Nephron progenitor cell (in vitro differentiated cells): Measurements from ENCODE around the gene TNRC6B.

ENCODE experiments used
- DNase-seq: peaks from one replicate; pipeline ENCODE4 v3.0.0; 2021
- H3K27ac Mint-ChIP-seq: 2 replicates; pipeline ENCODE4 v1.8.0; 2021; ENCODE audit warnings: mild to moderate bottlenecking, moderate library complexity, mixed read lengths
- H3K27me3 Mint-ChIP-seq: 2 replicates; pipeline ENCODE4 v1.8.0; 2021; ENCODE audit warnings: mild to moderate bottlenecking, low read depth, mixed read lengths; ENCODE audit not compliant: poor library complexity
- H3K36me3 Mint-ChIP-seq: 2 replicates; pipeline ENCODE4 v1.8.0; 2021; ENCODE audit warnings: low read depth, mixed read lengths
- H3K4me1 Mint-ChIP-seq: 2 replicates; pipeline ENCODE4 v1.8.0; 2021; ENCODE audit warnings: mixed read lengths
- H3K4me3 Mint-ChIP-seq: 2 replicates; pipeline ENCODE4 v1.8.0; 2021; ENCODE audit warnings: mild to moderate bottlenecking, moderate library complexity, mixed read lengths
- H3K9me3 Mint-ChIP-seq: 2 replicates; pipeline ENCODE4 v1.8.0; 2021; ENCODE audit warnings: mild to moderate bottlenecking, moderate library complexity, mixed read lengths
- CTCF ChIP-seq: fragments of 200-600 bp; sonication (generic); IDR thresholded peaks from 2 replicates; pipeline ENCODE4 v1.5.0; 2021; ENCODE audit warnings: antibody characterized with exemption

TNRC6B gene

GRCh38 chr22:40251106-40251505 is 73.4 kb downstream of the TNRC6B start:
- H3K9me3 Mint-ChIP-seq, result no peaks in the 10 kb centered on the region
- no peak for TF ChIP-seq CTCF
- DNase-seq, result no peak
- no peak overlapping the region for H3K4me3 Mint-ChIP-seq
- H3K27me3 Mint-ChIP-seq, result peaks cover 2% of the 10 kb centered on the region
- peak overlapping the region; percentile 22 for H3K27ac Mint-ChIP-seq
- peaks cover 65% of the 10 kb centered on the region for H3K36me3 Mint-ChIP-seq
- peaks cover 45% of the 10 kb centered on the region for H3K4me1 Mint-ChIP-seq

GRCh38 chr22:40252146-40252545 is 74.4 kb downstream of the TNRC6B start:
- TF ChIP-seq CTCF, result no peak
- Mint-ChIP-seq H3K4me3 (no peak overlapping the region), H3K27me3 (peaks cover 2% of the 10 kb centered on the region), H3K36me3 (peaks cover 62% of the 10 kb centered on the region), H3K9me3 (no peaks in the 10 kb centered on the region), H3K27ac (peak overlapping the region; percentile 33), H3K4me1 (peaks cover 46% of the 10 kb centered on the region)
- DNase-seq, result no peak

GRCh38 chr22:40256516-40256915 is 78.8 kb downstream of the TNRC6B start:
- H3K9me3 Mint-ChIP-seq, result no peaks in the 10 kb centered on the region
- peaks cover 66% of the 10 kb centered on the region for H3K36me3 Mint-ChIP-seq
- H3K27me3 Mint-ChIP-seq, result no peaks in the 10 kb centered on the region
- peaks cover 37% of the 10 kb centered on the region for H3K4me1 Mint-ChIP-seq
- TF ChIP-seq CTCF, result no peak
- H3K4me3 Mint-ChIP-seq, result no peak overlapping the region
- DNase-seq, result no peak
- H3K27ac Mint-ChIP-seq, result peak overlapping the region; percentile 12

GRCh38 chr22:40258017-40258416 is 80.3 kb downstream of the TNRC6B start:
- peaks cover 64% of the 10 kb centered on the region for H3K36me3 Mint-ChIP-seq
- H3K9me3 Mint-ChIP-seq, result no peaks in the 10 kb centered on the region
- peak overlapping the region; percentile 25 for H3K27ac Mint-ChIP-seq
- H3K27me3 Mint-ChIP-seq, result no peaks in the 10 kb centered on the region
- no peak for DNase-seq
- peaks cover 26% of the 10 kb centered on the region for H3K4me1 Mint-ChIP-seq
- no peak overlapping the region for H3K4me3 Mint-ChIP-seq
- no peak for TF ChIP-seq CTCF

GRCh38 chr22:40258501-40258915 is 80.8 kb downstream of the TNRC6B start:
- DNase-seq, result no peak
- peaks cover 65% of the 10 kb centered on the region for H3K36me3 Mint-ChIP-seq
- H3K4me3 Mint-ChIP-seq, result no peak overlapping the region
- H3K9me3 Mint-ChIP-seq, result no peaks in the 10 kb centered on the region
- no peak for TF ChIP-seq CTCF
- no peaks in the 10 kb centered on the region for H3K27me3 Mint-ChIP-seq
- H3K4me1 Mint-ChIP-seq, result peaks cover 22% of the 10 kb centered on the region
- H3K27ac Mint-ChIP-seq, result peak overlapping the region; percentile 25

- Mint-ChIP-seq H3K4me3 (no peak overlapping the region), H3K4me1 (peaks cover 9% of the 10 kb centered on the region), H3K27ac (peak overlapping the region; percentile 71), H3K9me3 (no peaks in the 10 kb centered on the region), H3K36me3 (peaks cover 75% of the 10 kb centered on the region), H3K27me3 (peaks cover 5% of the 10 kb centered on the region)
- DNase-seq, result no peak
- no peak for TF ChIP-seq CTCF
Measured at GRCh38 chr22:40261783-40262182, 84.1 kb downstream of the TNRC6B start.
